ENCODE measurements around the gene LMNB1.
"Not testable (repeated sequence)": the region's sequence is repeated elsewhere in the genome, so short reads cannot be mapped to it uniquely, and the experiment has no call there.

The LMNB1 gene

DNA sequence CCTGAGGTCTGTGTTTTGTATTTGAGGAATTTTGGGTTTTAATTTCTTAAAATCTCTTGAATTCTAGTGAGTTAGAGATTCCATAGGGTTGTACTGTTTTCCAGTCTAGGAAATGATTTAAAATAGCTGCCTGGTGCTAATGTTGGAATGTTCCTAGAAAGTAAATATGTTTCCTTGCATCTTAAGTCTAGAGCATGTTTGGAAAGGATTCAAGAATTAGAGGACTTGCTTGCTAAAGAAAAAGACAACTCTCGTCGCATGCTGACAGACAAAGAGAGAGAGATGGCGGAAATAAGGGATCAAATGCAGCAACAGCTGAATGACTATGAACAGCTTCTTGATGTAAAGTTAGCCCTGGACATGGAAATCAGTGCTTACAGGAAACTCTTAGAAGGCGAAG lies 41.8 kb downstream of the LMNB1 start:
- no peak for TF ChIP-seq TAF1 (IDR thresholded peaks at IDR 0.05; ENCODE audit: low read depth, low read length)
- no peak for TF ChIP-seq SPI1 (IDR thresholded peaks at IDR 0.05; ENCODE audit: low read depth, low read length)
- no peak for TF ChIP-seq PAX5 (IDR thresholded peaks at IDR 0.05; ENCODE audit: insufficient read depth, low read length, severe bottlenecking)
- TF ChIP-seq POLR2A (IDR thresholded peaks at IDR 0.05; ENCODE audit: low read depth, low read length): no peak
- no peak for TF ChIP-seq POU2F2 (IDR thresholded peaks at IDR 0.05; ENCODE audit: low read depth, low read length)
- TF ChIP-seq POLR2AphosphoS5 (IDR thresholded peaks at IDR 0.05; ENCODE audit: low read depth, low read length): no peak
- no peak for DNase-seq (ENCODE audit: insufficient read length, low spot score)
- no peak for FAIRE-seq

DNA sequence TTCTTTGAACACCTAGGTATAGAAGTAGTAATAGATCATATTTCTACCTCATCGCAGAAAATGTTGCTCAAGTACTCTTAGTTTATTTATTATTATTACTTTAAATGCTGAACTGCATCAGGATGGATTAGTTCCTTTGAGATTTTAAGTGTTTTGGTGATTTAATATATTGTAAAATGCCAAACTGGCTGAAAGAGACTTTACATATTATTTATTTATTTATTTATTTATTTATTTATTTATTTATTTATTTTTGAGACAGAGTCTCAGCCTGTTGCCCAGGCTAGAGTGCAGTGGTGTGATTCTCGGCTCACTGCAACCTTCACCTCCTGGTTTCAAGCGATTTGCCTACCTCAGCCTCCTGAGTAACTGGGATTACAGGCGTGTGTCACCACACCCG lies 42.3 kb downstream of the LMNB1 start:
- no peak for FAIRE-seq
- DNase-seq (ENCODE audit: insufficient read length, low spot score): no peak
- TF ChIP-seq POLR2A (IDR thresholded peaks at IDR 0.05; ENCODE audit: low read depth, low read length) (no peak), PAX5 (IDR thresholded peaks at IDR 0.05; ENCODE audit: insufficient read depth, low read length, severe bottlenecking) (no peak), SPI1 (IDR thresholded peaks at IDR 0.05; ENCODE audit: low read depth, low read length) (no peak), TAF1 (IDR thresholded peaks at IDR 0.05; ENCODE audit: low read depth, low read length) (no peak), POLR2AphosphoS5 (IDR thresholded peaks at IDR 0.05; ENCODE audit: low read depth, low read length) (no peak), POU2F2 (IDR thresholded peaks at IDR 0.05; ENCODE audit: low read depth, low read length) (no peak)

DNA sequence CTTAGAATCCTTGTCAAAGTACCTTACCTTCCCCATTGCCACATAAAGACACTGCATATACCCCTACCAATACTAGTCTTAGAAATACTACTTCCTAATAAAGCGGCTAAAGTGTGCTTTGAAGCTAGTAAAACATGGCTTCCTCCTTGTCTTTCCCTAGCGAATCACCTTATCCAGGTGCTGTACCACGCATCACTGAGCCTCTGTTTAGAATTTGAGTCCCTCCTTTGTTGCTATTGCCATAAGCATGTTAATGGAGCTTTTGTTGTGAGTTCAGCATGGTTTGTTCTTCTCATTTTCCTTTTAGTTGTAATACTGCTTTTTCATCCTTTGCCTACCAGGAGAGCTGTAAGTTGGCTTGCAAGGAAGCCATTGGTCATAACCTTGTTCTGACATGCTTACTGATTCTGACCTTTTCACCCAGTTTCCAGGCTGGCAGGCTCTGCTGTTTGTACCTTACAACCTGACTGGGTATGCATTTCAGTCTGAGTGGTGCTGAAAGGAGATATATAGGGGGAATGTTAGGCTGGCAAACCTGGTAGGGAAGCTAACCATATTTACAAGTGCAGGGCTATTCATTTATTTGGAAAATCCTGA lies 49.8 kb downstream of the LMNB1 start:
- TF ChIP-seq POLR2A (IDR thresholded peaks at IDR 0.05; ENCODE audit: low read depth, low read length): no peak
- no peak for TF ChIP-seq POU2F2 (IDR thresholded peaks at IDR 0.05; ENCODE audit: low read depth, low read length)
- TF ChIP-seq PAX5 (IDR thresholded peaks at IDR 0.05; ENCODE audit: insufficient read depth, low read length, severe bottlenecking): no peak
- TF ChIP-seq TAF1 (IDR thresholded peaks at IDR 0.05; ENCODE audit: low read depth, low read length): no peak
- no peak for TF ChIP-seq SPI1 (IDR thresholded peaks at IDR 0.05; ENCODE audit: low read depth, low read length)
- TF ChIP-seq POLR2AphosphoS5 (IDR thresholded peaks at IDR 0.05; ENCODE audit: low read depth, low read length): no peak
- peak; percentile 80 for FAIRE-seq
- DNase-seq (ENCODE audit: insufficient read length, low spot score): no peak

DNA sequence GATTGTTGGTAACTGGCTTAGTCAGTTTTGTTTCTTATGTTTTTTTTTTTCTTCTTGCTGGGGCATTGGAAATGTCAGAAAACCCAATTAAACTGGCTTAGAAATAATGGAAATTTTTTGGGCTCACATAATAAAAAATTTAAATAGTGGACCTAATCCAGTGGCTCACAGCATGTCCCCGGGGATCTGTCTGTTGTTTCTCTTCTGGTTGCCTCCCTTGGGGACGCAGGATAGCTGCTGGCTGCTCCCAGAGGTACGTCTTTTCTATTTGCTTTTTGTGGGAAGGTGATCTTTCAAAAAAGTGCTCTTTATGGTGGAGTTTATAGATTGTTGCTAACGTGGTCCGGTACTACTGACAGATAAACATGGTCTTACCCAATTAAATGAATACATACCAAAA lies 52.2 kb downstream of the LMNB1 start:
- TF ChIP-seq TAF1 (IDR thresholded peaks at IDR 0.05; ENCODE audit: low read depth, low read length): no peak
- no peak for TF ChIP-seq POLR2AphosphoS5 (IDR thresholded peaks at IDR 0.05; ENCODE audit: low read depth, low read length)
- no peak for TF ChIP-seq POLR2A (IDR thresholded peaks at IDR 0.05; ENCODE audit: low read depth, low read length)
- no peak for TF ChIP-seq SPI1 (IDR thresholded peaks at IDR 0.05; ENCODE audit: low read depth, low read length)
- TF ChIP-seq POU2F2 (IDR thresholded peaks at IDR 0.05; ENCODE audit: low read depth, low read length): no peak
- TF ChIP-seq PAX5 (IDR thresholded peaks at IDR 0.05; ENCODE audit: insufficient read depth, low read length, severe bottlenecking): no peak
- FAIRE-seq (no peak), DNase-seq (ENCODE audit: insufficient read length, low spot score) (no peak)

DNA sequence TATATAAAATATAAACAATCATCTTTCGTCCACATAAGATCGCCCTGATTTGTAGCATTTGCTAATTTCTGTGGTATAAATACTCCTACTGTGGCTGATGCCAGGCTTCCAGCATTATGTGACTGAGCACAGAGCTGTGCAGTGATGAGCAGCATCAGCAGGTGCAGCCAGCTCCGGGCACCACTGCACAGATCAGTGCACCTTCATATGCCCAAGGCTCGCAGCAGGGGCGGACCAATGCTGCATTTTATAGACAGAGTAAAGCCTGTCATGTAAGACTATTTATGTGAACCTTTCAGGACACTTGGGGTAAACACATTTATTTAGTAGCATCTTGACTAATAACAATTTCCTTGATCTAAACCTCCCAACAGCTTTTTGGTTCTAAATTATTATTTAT lies 53.1 kb downstream of the LMNB1 start:
- TF ChIP-seq PAX5 (IDR thresholded peaks at IDR 0.05; ENCODE audit: insufficient read depth, low read length, severe bottlenecking): no peak
- FAIRE-seq (no peak), DNase-seq (ENCODE audit: insufficient read length, low spot score) (no peak)

DNA sequence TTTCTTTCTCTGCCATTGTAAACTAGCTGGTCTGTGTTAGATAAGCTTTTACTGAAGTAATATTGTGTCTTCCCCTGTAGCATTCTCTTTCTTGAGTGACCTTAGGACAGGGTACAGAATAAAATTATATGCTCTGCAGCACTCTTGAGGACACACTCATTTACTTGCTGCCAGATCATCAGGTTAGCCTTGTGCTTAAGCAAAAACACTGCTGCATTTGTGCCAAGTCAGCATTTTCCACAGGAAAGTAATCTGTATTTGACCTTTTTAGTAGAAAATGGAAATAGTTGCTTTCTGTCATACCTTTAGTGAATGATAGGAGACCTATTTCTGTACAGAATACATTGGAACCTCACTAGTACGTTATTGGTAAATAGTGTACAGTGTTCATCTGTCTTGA lies 54.2 kb downstream of the LMNB1 start:
- TF ChIP-seq POLR2AphosphoS5 (IDR thresholded peaks at IDR 0.05; ENCODE audit: low read depth, low read length) (no peak), POLR2A (IDR thresholded peaks at IDR 0.05; ENCODE audit: low read depth, low read length) (no peak), POU2F2 (IDR thresholded peaks at IDR 0.05; ENCODE audit: low read depth, low read length) (no peak)
- DNase-seq (ENCODE audit: insufficient read length, low spot score) (no peak), FAIRE-seq (no peak)

DNA sequence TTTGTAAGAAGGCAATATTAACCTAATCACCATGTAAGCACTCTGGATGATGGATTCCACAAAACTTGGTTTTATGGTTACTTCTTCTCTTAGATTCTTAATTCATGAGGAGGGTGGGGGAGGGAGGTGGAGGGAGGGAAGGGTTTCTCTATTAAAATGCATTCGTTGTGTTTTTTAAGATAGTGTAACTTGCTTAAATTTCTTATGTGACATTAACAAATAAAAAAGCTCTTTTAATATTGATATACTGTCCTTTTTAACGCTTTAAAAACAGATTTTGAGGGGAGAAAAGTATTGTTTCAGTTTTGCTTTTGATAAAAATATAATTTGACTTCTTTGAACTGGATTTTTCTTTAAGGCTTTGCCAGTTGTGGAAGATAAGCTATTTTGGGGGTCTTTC lies 59.8 kb downstream of the LMNB1 start:
- no peak for DNase-seq (ENCODE audit: insufficient read length, low spot score)
- FAIRE-seq: no peak

DNA sequence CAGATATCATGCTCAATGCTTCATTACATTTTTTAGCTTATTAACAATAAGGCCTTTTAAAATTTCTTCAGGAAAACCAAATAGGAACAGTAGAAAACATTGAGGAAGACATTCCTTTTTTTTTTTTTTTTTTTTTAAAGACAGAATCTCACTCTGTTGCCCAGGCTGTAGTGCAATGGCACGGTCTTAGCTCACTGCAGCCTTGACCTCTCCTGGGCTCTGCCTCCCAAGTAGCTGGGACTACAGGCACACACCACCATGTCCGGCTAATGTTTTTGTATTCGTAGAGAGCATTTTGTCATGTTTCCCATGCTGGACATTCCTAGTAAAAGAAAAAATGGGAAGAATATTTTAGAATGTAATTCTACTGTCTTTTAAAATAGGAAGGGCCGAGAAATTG lies 60.3 kb downstream of the LMNB1 start:
- DNase-seq (ENCODE audit: insufficient read length, low spot score) (no peak), FAIRE-seq (no peak)
- TF ChIP-seq PAX5 (IDR thresholded peaks at IDR 0.05; ENCODE audit: insufficient read depth, low read length, severe bottlenecking) (no peak), POLR2AphosphoS5 (IDR thresholded peaks at IDR 0.05; ENCODE audit: low read depth, low read length) (no peak), POLR2A (IDR thresholded peaks at IDR 0.05; ENCODE audit: low read depth, low read length) (no peak), SPI1 (IDR thresholded peaks at IDR 0.05; ENCODE audit: low read depth, low read length) (no peak), POU2F2 (IDR thresholded peaks at IDR 0.05; ENCODE audit: low read depth, low read length) (no peak), TAF1 (IDR thresholded peaks at IDR 0.05; ENCODE audit: low read depth, low read length) (no peak)

More for the DNA sequence above, 59.8 kb downstream of the LMNB1 start:
- no peak for TF ChIP-seq POLR2AphosphoS5 (IDR thresholded peaks at IDR 0.05; ENCODE audit: low read depth, low read length)
- no peak for TF ChIP-seq POLR2A (IDR thresholded peaks at IDR 0.05; ENCODE audit: low read depth, low read length)
- no peak for TF ChIP-seq POU2F2 (IDR thresholded peaks at IDR 0.05; ENCODE audit: low read depth, low read length)
- no peak for TF ChIP-seq SPI1 (IDR thresholded peaks at IDR 0.05; ENCODE audit: low read depth, low read length)
- TF ChIP-seq PAX5 (IDR thresholded peaks at IDR 0.05; ENCODE audit: insufficient read depth, low read length, severe bottlenecking): no peak
- no peak for TF ChIP-seq TAF1 (IDR thresholded peaks at IDR 0.05; ENCODE audit: low read depth, low read length)

DNA sequence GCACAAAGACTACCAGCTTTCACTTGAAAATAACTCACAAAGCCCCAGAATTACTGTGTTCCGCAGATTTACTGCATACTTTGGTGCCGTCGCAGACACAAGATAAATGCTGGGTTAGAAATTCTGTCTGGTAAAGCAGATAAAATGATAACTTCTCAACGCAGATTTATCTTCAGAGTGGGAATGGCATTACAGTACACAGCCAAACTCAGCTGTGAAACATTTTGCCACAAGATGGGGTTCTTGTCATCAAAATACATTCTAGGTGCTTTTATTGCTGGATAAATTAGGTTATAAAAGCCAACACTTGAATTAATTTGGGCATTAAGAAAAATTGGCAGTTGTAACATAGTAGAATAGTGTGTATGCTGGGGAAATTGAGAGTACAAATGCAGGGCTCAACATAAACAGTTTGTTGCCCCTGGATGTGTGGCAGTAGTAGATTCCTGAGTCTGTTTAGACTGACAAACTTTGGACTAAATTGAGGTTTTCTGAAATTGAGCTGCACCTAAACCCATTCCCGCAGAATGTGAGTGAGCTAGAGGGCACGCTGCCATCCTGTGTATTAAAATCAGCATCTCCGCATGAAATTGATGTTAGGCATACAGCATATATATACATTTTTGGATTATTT lies 61.1 kb downstream of the LMNB1 start:
- no peak for DNase-seq (ENCODE audit: insufficient read length, low spot score)
- no peak for FAIRE-seq
- TF ChIP-seq POLR2A (IDR thresholded peaks at IDR 0.05; ENCODE audit: low read depth, low read length): no peak
- TF ChIP-seq POLR2AphosphoS5 (IDR thresholded peaks at IDR 0.05; ENCODE audit: low read depth, low read length): peak; percentile 53; the same call in 1 of the 2 replicates

DNA sequence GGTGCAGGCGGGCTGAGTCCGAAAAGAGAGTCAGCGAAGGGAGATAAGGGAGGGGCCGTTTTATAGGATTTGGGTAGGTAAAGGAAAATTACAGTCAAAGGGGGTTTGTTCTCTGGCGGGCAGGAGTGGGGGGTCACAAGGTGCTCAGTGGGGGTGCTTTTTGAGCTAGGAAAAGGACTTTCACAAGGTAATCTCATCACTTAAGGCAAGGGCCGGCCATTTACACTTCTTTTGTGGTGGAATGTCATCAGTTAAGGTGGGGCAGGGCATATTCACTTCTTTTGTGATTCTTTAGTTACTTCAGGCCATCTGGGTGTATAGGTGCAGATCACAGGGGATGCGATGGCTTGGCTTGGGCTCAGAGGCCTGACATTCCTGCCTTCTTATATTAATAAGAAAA lies 62.5 kb downstream of the LMNB1 start:
- DNase-seq (ENCODE audit: insufficient read length, low spot score): not testable (repeated sequence)

DNA sequence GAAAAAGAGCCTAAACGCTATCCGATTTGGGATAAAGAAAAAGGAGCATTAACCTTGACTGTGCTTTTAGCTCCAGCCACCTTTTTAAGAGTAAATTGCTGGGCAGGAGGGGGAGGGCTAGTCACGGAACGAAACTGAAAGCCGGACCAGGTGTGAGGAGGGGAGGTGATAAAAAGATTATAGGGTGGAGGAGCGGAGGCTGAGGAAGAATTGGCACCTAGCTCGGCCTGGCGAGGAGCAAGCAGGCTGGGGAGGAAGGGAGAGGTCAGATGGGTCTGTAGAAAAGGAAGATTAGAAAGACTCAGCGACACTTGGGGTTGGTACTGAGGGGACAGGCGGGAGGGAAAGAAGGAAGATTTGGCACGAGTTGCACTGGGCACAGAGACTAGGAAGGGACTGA lies 66.4 kb downstream of the LMNB1 start:
- DNase-seq (ENCODE audit: insufficient read length, low spot score); FAIRE-seq: not testable (repeated sequence)

More for the DNA sequence above, 62.5 kb downstream of the LMNB1 start:
- FAIRE-seq: not testable (repeated sequence)

DNA sequence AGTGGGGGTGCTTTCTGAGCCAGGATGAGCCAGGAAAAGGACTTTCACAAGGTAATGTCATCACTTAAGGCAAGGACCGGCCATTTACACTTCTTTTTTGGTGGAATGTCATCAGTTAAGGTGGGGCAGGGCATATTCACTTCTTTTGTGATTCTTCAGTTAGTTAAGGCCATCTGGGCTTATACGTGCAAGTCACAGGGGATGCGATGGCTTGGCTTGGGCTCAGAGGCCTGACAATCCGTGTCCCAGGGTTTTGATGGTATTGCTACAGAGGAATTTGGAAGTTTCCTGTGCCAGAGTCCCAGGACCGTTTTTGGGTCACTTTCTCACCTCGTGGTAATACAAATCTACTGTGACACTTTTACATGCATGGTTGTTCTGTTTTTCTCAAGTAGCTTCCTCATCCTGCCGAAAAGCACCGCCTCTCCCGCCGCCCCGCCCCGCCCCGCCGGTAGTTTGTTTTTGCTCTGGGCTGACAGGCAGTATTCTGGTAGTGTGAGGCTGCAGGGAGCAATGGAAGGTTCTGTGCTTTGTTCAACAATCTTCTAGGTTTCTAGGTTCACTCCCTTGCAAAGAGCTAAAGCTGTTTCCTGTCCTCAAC lies 68.6 kb downstream of the LMNB1 start:
- peak; percentile 82 for FAIRE-seq

More for the DNA sequence above, 68.6 kb downstream of the LMNB1 start:
- peak; percentile 48 for DNase-seq (ENCODE audit: insufficient read length, low spot score)
